Activated CD4-positive, alpha-beta T cell treated with anti-CD3 and anti-CD28 coated beads, Interleukin-2, amount 50 U/mL, for 1 hour (primary cell): ENCODE data around the gene LGALSL.
A peak's percentile ranks its signal among the peaks of the same experiment; 100 is the strongest.

Experiments used
- DNase-seq: peaks from one replicate; pipeline ENCODE4 v3.0.0-alpha.2; 2020

LGALSL gene

GRCh38 chr2:64453770-64454385, at the start of gene LGALSL:
Gene LGALSL (plus strand): TSS chr2:64454162. CDS start chr2:64454546, 384 bp downstream.
- DNase-seq, result peak; percentile 30

- DNase-seq, result no peak
Measured at GRCh38 chr2:64404743-64405142, 49.2 kb upstream of the LGALSL start.

- DNase-seq, result no peak
Measured at GRCh38 chr2:64405581-64406406, 48.2 kb upstream of the LGALSL start.

- no peak for DNase-seq
Measured at GRCh38 chr2:64406407-64406774, 47.6 kb upstream of the LGALSL start.

GRCh38 chr2:64408031-64408430, 45.9 kb upstream of the LGALSL start:
- DNase-seq, result no peak

GRCh38 chr2:64410671-64411070, 43.3 kb upstream of the LGALSL start:
- no peak for DNase-seq

GRCh38 chr2:64412671-64413070, 41.3 kb upstream of the LGALSL start:
- no peak for DNase-seq

- DNase-seq, result no peak
Measured at GRCh38 chr2:64414736-64415435, 39.1 kb upstream of the LGALSL start.

GRCh38 chr2:64417624-64418023, 36.3 kb upstream of the LGALSL start:
- no peak for DNase-seq

- no peak for DNase-seq
Measured at GRCh38 chr2:64419596-64420165, 34.3 kb upstream of the LGALSL start.

- DNase-seq, result no peak
Measured at GRCh38 chr2:64420677-64421076, 33.3 kb upstream of the LGALSL start.

- no peak for DNase-seq
Measured at GRCh38 chr2:64421201-64421600, 32.8 kb upstream of the LGALSL start.

GRCh38 chr2:64422466-64422865, 31.5 kb upstream of the LGALSL start:
- DNase-seq, result no peak

GRCh38 chr2:64423303-64423702, 30.7 kb upstream of the LGALSL start:
- no peak for DNase-seq

- no peak for DNase-seq
Measured at GRCh38 chr2:64424416-64424987, 29.5 kb upstream of the LGALSL start.

- no peak for DNase-seq
Measured at GRCh38 chr2:64426183-64426952, 27.6 kb upstream of the LGALSL start.

- DNase-seq, result no peak
Measured at GRCh38 chr2:64434039-64434657, 19.8 kb upstream of the LGALSL start.

- no peak for DNase-seq
Measured at GRCh38 chr2:64437883-64438282, 16.1 kb upstream of the LGALSL start.

GRCh38 chr2:64439194-64439593, 14.8 kb upstream of the LGALSL start:
- DNase-seq, result no peak

GRCh38 chr2:64440843-64441242, 13.1 kb upstream of the LGALSL start:
- no peak for DNase-seq

GRCh38 chr2:64442277-64442676, 11.7 kb upstream of the LGALSL start:
- no peak for DNase-seq
